NT2/D1 (cell line): ENCODE measurements around the gene DDX3X.

Experiments used
- SUZ12 ChIP-seq: IDR thresholded peaks from 2 replicates; pipeline ENCODE4 v1.6.1; 2011; ENCODE audit not compliant: insufficient read length, insufficient read depth; ENCODE audit errors: extremely low read depth
- YY1 ChIP-seq: IDR thresholded peaks from 2 replicates; pipeline ENCODE4 v1.6.1; 2011; ENCODE audit not compliant: insufficient read length, insufficient read depth
- ZNF274 ChIP-seq: IDR thresholded peaks from 2 replicates; pipeline ENCODE4 v1.6.1; 2011; ENCODE audit warnings: mild to moderate bottlenecking, low read depth, low read length

DNA sequence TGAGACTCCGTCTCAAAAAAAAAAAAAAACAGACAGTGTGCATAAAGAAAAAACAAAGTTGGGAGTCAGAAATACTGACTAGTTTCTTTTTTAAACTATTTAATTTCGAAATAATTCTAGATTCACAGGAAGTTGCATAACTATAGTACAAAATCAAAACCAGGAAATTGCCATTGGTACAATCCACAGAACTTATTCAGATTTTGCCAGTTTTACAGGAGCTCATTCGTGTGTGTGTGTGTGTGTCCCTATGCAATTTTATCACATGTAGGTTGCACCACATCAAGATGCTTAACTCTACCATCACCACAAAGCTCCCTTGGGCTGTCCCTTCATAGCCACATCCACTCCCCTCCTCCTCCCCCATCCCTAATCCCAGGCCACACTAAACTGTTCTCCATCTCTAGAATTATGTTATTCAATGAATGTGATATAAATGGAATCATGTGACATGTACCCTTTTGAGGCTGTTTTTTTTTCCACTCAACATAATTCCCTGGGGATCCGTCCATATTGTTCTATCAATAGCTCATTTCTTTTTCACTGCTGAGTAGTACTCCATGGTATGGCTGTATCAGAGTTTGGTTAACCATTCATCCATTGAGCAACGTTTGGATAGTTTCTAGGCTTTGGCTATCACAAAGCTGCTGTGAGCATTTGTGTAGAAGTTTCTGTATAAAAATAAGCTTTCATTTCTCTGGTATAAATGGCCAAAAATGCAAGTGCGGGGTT, 16.3 kb upstream of the DDX3X start:
- no peak for TF ChIP-seq ZNF274
- no peak for TF ChIP-seq YY1
- no peak for TF ChIP-seq SUZ12
